Neural progenitor cell (in vitro differentiated cells): Measurements from ENCODE around the gene TANC1.

ENCODE experiments used
- EZH2 ChIP-seq: fragments of 200-600 bp; sonication (generic); IDR thresholded peaks from 2 replicates; pipeline ENCODE4 v1.6.1; 2017; ENCODE audit warnings: antibody characterized with exemption, mild to moderate bottlenecking, moderate library complexity
- EZH2phosphoT487 ChIP-seq: fragments of 200-600 bp; sonication (generic); IDR thresholded peaks from 2 replicates; pipeline ENCODE4 v1.6.1; 2017; ENCODE audit warnings: antibody characterized with exemption
- TF ChIP-seq, protein P1 (sequence below): fragments of 200-600 bp; sonication (generic); IDR thresholded peaks from 2 replicates; pipeline ENCODE4 v1.5.1; 2017; ENCODE audit warnings: antibody characterized with exemption, mild to moderate bottlenecking

DNA sequence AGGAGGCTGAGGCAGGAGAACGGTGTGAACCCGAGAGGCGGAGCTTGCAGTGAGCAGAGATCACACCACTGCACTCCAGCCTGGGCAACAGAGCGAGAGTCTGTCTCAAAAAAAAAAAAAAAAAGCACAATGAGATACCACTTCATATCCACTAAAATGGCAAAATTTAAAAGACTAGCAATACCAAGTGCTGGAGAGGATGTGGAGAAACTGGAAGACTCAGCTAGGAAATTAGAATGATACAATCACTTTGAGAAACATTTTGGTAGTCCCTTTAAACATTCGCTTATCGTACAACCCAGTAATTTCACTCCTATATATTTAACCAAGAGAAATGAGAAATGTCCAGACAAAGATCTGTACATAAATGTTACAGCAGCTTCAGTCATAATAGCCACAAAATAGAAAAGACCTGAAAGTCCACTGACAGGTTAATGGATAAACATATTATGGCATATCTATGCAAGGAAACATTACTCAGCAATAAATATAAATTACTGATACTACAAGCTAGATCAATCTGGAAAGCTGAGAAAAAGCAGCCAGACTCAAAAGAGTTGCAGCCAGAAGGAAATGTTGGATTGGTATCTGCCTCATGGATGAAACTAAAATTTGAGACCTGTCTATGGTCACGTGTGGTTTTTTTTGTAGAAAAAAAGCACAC lies 278.0 kb downstream of the TANC1 start:
- TF ChIP-seq, protein P1, sequence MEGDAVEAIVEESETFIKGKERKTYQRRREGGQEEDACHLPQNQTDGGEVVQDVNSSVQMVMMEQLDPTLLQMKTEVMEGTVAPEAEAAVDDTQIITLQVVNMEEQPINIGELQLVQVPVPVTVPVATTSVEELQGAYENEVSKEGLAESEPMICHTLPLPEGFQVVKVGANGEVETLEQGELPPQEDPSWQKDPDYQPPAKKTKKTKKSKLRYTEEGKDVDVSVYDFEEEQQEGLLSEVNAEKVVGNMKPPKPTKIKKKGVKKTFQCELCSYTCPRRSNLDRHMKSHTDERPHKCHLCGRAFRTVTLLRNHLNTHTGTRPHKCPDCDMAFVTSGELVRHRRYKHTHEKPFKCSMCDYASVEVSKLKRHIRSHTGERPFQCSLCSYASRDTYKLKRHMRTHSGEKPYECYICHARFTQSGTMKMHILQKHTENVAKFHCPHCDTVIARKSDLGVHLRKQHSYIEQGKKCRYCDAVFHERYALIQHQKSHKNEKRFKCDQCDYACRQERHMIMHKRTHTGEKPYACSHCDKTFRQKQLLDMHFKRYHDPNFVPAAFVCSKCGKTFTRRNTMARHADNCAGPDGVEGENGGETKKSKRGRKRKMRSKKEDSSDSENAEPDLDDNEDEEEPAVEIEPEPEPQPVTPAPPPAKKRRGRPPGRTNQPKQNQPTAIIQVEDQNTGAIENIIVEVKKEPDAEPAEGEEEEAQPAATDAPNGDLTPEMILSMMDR: no peak
- TF ChIP-seq EZH2 (no peak), EZH2phosphoT487 (no peak)
